ENCODE data around the gene GRIA4.

GRCh38 chr11:105891685-105892084 is 281.8 kb downstream of the GRIA4 start:
- TF ChIP-seq YY1 (tag by site-specific recombination; IDR thresholded peaks at IDR 0.05) = no peak
- TF ChIP-seq ZBTB1 (tag by site-specific recombination; IDR thresholded peaks at IDR 0.05) = no peak
- TF ChIP-seq ZNF324 (tag by site-specific recombination; IDR thresholded peaks at IDR 0.05) = no peak
- no peak for TF ChIP-seq REST (tag by site-specific recombination; IDR thresholded peaks at IDR 0.05)
- TF ChIP-seq CTCF (tag by site-specific recombination; IDR thresholded peaks at IDR 0.05) = no peak
- TF ChIP-seq SCRT2 (tag by site-specific recombination; IDR thresholded peaks at IDR 0.05) = no peak

All from HEK293 (cell line).